Fibroblast of lung (primary cell): Measurements from ENCODE around the gene PDGFC.

ENCODE experiments used
- EZH2 ChIP-seq: IDR thresholded peaks from 2 replicates; pipeline ENCODE4 v1.5.1; 2012; ENCODE audit warnings: low read length, control low read depth, mild to moderate bottlenecking; ENCODE audit errors: missing control alignments
- TF ChIP-seq, protein P1 (sequence below), 2 donors: IDR thresholded peaks in 1 of 2; conservative IDR thresholded peaks in 1 of 2; 1 replicate in 1 of 2; 2 replicates in 1 of 2; pipeline ENCODE4 v1.5.1; 2011 to 2012; ENCODE audit warnings: low read length in 2 of 2, control low read depth in 1 of 2, inconsistent platforms in 1 of 2, low read depth in 1 of 2, mild to moderate bottlenecking in 1 of 2

DNA sequence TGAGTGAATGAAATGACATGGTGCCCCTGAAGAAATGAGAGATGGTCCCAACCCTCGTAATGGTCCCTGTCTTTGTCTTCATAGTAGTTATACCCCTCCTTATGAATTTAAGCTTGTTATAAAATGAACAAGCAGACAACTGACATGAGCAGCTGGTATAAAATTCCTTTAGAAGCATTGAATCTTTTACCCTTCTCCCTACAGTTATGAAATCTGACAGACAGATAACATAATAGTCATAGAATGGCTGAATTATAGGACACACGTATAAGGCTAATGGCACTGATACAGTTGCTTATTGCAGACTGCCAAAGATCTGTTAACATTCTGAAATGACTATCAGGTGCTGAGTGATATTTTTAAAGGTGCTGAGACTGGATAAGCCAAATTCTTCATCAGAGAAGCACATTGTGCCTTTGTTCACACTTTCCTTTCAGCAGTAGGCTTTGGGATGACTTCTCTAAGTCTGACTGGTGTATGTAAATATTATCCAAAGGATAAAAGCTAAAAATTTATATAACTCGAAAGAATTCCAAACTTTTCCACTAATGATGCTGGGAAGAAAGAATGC, 47.4 kb upstream of the PDGFC start:
- TF ChIP-seq, protein P1, sequence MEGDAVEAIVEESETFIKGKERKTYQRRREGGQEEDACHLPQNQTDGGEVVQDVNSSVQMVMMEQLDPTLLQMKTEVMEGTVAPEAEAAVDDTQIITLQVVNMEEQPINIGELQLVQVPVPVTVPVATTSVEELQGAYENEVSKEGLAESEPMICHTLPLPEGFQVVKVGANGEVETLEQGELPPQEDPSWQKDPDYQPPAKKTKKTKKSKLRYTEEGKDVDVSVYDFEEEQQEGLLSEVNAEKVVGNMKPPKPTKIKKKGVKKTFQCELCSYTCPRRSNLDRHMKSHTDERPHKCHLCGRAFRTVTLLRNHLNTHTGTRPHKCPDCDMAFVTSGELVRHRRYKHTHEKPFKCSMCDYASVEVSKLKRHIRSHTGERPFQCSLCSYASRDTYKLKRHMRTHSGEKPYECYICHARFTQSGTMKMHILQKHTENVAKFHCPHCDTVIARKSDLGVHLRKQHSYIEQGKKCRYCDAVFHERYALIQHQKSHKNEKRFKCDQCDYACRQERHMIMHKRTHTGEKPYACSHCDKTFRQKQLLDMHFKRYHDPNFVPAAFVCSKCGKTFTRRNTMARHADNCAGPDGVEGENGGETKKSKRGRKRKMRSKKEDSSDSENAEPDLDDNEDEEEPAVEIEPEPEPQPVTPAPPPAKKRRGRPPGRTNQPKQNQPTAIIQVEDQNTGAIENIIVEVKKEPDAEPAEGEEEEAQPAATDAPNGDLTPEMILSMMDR (conservative IDR thresholded peaks at IDR 0.05 in 1 of 2, IDR thresholded peaks at IDR 0.05 in 1 of 2; ENCODE audit: low read depth in 1 of 2, low read length in 2 of 2): no peak
- no peak for TF ChIP-seq EZH2
